Uterus (tissue), 2 donors: Measurements from ENCODE around the gene PLA2G2D.

ENCODE experiments used
- CTCF ChIP-seq, 4 experiments: fragments of 200-600 bp in 2 of 4; fragments of 450-650 bp in 2 of 4; sonication (generic) in 2 of 4; IDR thresholded peaks; one replicate each; pipeline ENCODE4 v1.5.1; 2016 to 2019; ENCODE audit warnings: antibody characterized with exemption in 4 of 4, mild to moderate bottlenecking in 2 of 4, moderate library complexity in 1 of 4
- POLR2A ChIP-seq, 2 donors: fragments of 450-650 bp; IDR thresholded peaks; one replicate each; pipeline ENCODE4 v1.6.1; 2016; ENCODE audit warnings: antibody characterized with exemption in 2 of 2, mild to moderate bottlenecking in 1 of 2, moderate library complexity in 1 of 2

GRCh38 chr1:20125100-20125499, 5.8 kb upstream of the PLA2G2D start:
- no peak for TF ChIP-seq CTCF (IDR thresholded peaks at IDR 0.05)
- TF ChIP-seq POLR2A (IDR thresholded peaks at IDR 0.05) = no peak
